ENCODE measurements around the gene INPP5B. TPM values are rescaled to one million over a fixed set of nuclear protein-coding genes. Genes with fewer than 3 reads are reported as not detected.

Gene INPP5B
- total and polyA plus RNA-seq, 7 donors = 5.1 to 34.1 (median 29.0) TPM

DNA sequence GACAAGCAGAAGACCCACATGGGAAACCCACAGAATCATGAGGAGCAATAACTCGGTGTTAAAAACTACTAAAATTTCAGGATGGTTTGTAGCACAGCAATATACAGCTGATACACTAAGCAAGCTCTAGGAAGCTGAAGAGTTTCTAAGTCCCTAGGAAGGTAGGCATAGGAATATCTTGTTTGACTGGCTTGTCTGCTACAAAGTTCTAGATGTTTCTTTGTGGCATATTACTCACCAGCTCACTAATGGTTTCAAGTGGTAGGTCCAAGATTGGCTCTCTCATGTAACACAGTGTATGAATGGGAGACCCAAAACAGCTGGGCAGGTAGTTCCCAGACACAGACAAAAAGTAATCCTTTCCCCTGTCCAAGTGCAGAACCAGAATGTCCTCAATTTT, 74.2 kb downstream of the INPP5B start:
- Histone ChIP-seq H3K27ac (no peak overlapping the region), H3K4me1 (no peaks in the 10 kb centered on the region), H3K36me3 (peaks cover 21 to 93% (median 61%) of the 10 kb centered on the region in 4 donors), H3K9me3 (no peaks in the 10 kb centered on the region), H3K27me3 (no peaks in the 10 kb centered on the region), H3K4me3 (no peak overlapping the region)
- intact Hi-C loops (cut with DNase I) = no loop called here
- 92 to 98% methylated on average over 1 of the region's 1 CpG for WGBS, 2 donors
- no peak for DNase-seq
- TF ChIP-seq, protein P1, sequence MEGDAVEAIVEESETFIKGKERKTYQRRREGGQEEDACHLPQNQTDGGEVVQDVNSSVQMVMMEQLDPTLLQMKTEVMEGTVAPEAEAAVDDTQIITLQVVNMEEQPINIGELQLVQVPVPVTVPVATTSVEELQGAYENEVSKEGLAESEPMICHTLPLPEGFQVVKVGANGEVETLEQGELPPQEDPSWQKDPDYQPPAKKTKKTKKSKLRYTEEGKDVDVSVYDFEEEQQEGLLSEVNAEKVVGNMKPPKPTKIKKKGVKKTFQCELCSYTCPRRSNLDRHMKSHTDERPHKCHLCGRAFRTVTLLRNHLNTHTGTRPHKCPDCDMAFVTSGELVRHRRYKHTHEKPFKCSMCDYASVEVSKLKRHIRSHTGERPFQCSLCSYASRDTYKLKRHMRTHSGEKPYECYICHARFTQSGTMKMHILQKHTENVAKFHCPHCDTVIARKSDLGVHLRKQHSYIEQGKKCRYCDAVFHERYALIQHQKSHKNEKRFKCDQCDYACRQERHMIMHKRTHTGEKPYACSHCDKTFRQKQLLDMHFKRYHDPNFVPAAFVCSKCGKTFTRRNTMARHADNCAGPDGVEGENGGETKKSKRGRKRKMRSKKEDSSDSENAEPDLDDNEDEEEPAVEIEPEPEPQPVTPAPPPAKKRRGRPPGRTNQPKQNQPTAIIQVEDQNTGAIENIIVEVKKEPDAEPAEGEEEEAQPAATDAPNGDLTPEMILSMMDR (IDR thresholded peaks at IDR 0.05) = no peak
- TF ChIP-seq EP300 (IDR thresholded peaks at IDR 0.05) = no peak
- TF ChIP-seq POLR2AphosphoS5 (IDR thresholded peaks at IDR 0.05) = no peak
- no peak for TF ChIP-seq POLR2A (IDR thresholded peaks at IDR 0.05)

DNA sequence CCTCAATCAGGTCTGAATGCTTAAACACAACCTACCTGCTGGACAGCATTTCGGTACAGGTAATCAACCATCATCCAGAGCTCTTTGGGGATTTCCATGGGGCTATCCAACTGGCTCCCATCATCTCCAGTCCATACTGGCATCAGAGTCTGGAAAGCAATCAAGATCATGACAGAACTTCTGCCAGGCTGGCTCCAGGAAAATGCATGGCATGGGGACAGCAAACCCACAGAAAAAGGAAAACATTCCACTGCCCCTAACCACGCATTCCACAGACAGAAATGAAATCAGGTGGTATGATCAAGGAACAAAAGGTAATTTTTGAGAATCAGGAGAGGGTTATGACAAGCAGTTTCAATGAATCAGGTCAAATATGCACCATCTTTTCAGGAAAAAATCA, 78.4 kb downstream of the INPP5B start:
- TF ChIP-seq, protein P1 (IDR thresholded peaks at IDR 0.05) = no peak
- TF ChIP-seq POLR2A (IDR thresholded peaks at IDR 0.05) (no peak), POLR2AphosphoS5 (IDR thresholded peaks at IDR 0.05) (no peak), EP300 (IDR thresholded peaks at IDR 0.05) (no peak)
- Histone ChIP-seq H3K4me3 (no peak overlapping the region), H3K27me3 (no peaks in the 10 kb centered on the region), H3K27ac (no peak overlapping the region), H3K36me3 (peaks cover 9 to 96% (median 58%) of the 10 kb centered on the region in 4 donors), H3K9me3 (no peaks in the 10 kb centered on the region), H3K4me1 (no peaks in the 10 kb centered on the region)
- no peak for DNase-seq
- intact Hi-C loops (cut with DNase I) = no loop called here
- 85 to 94% methylated on average over 2 of the region's 2 CpGs for WGBS, 2 donors

DNA sequence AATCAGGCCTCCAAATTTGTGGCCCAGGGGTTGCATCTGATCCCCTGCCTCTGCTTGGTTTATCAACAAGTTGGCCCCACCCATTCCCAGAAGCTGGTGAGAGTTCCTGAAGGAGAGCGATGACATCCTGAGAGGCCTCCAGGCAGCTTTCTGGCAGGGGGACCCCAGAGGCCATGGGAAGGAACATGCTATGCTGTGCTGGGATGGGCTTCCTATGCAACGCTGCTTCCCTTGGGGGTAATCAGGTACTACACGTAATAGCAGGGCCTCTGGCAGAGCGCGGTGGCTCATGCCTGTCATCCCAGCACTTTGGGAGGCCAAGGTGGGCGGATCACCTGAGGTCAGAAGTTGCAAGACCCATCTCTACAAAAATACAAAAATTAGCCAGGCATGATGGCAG, 79.1 kb downstream of the INPP5B start:
- no peak overlapping the region for H3K4me3 ChIP-seq
- WGBS, 2 donors = 96% methylated on average over 6 of the region's 6 CpGs
- no peaks in the 10 kb centered on the region for H3K4me1 ChIP-seq
- TF ChIP-seq POLR2A (IDR thresholded peaks at IDR 0.05) = no peak
- TF ChIP-seq, protein P1 (IDR thresholded peaks at IDR 0.05) = no peak
- no peak overlapping the region for H3K27ac ChIP-seq
- H3K36me3 ChIP-seq = peaks cover 9 to 96% (median 52%) of the 10 kb centered on the region in 4 donors
- no peaks in the 10 kb centered on the region for H3K9me3 ChIP-seq
- no peak for DNase-seq
- no peaks in the 10 kb centered on the region for H3K27me3 ChIP-seq
- intact Hi-C loops (cut with DNase I) = no loop called here

DNA sequence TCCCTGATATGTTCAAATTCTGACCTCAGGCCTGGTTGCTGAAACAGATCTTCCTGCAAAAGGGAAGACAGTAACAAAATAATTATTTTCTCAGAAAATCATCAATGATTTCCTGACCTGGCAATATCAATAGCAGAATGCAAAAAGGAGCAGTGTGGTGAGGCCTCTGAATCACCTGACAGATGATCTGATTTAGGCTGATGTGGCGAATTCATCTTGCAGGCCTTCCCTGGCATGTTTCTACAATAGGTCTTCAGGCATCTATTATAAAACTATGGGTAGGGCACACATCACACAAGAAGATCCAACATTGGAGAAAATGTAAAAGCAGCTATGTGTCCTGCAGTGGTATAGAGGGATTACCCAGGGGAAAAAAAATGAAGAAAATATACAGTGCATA, 80.4 kb downstream of the INPP5B start:
- intact Hi-C loops (cut with DNase I) = no loop called here
- DNase-seq = no peak
- 98 to 100% methylated on average over 1 of the region's 1 CpG for WGBS, 2 donors
- Histone ChIP-seq H3K9me3 (no peaks in the 10 kb centered on the region), H3K4me3 (no peak overlapping the region), H3K4me1 (no peaks in the 10 kb centered on the region), H3K27me3 (no peaks in the 10 kb centered on the region), H3K27ac (no peak overlapping the region), H3K36me3 (peaks cover 9 to 97% (median 53%) of the 10 kb centered on the region in 4 donors)
- TF ChIP-seq POLR2AphosphoS5 (IDR thresholded peaks at IDR 0.05) (no peak), POLR2A (IDR thresholded peaks at IDR 0.05) (no peak), EP300 (IDR thresholded peaks at IDR 0.05) (no peak)
- TF ChIP-seq, protein P1 (IDR thresholded peaks at IDR 0.05) = no peak
